Transverse colon (tissue), 4 donors: ENCODE data around the gene CPSF6. TPM values are rescaled to one million over a fixed set of nuclear protein-coding genes. Genes with fewer than 3 reads are reported as not detected.
"Not testable (repeated sequence)": the region's sequence is repeated elsewhere in the genome, so short reads cannot be mapped to it uniquely, and the experiment has no call there.

Experiments used
- DNase-seq: peaks from one replicate; pipeline ENCODE4 v3.0.0-alpha.2; 2019
- H3K27ac ChIP-seq, 4 donors: fragments of 200-600 bp; sonication (generic); 2 replicates each; pipeline ENCODE4 v1.5.1; 2016 to 2018; ENCODE audit warnings: inconsistent platforms in 4 of 4
- H3K27me3 ChIP-seq: fragments of 200-600 bp; sonication (generic); 2 replicates; pipeline ENCODE4 v1.5.1; 2017; ENCODE audit warnings: inconsistent platforms
- H3K36me3 ChIP-seq, 4 donors: fragments of 200-600 bp; sonication (generic); 2 replicates each; pipeline ENCODE4 v1.5.1; 2017 to 2019; ENCODE audit warnings: inconsistent platforms in 4 of 4
- H3K4me1 ChIP-seq, 4 donors: fragments of 200-600 bp; sonication (generic); 2 replicates each; pipeline ENCODE4 v1.5.1; 2017 to 2020; ENCODE audit warnings: inconsistent platforms in 4 of 4
- H3K4me3 ChIP-seq, 4 donors: fragments of 200-600 bp; sonication (generic); 1 replicate in 1 of 4; 2 replicates in 3 of 4; pipeline versions ENCODE4 v1.5.1 to v1.6.1; 2017 to 2019; ENCODE audit warnings: inconsistent platforms in 4 of 4
- H3K9me3 ChIP-seq, 2 donors: fragments of 200-600 bp; sonication (generic); 2 replicates each; pipeline ENCODE4 v1.5.1; 2017 to 2019; ENCODE audit warnings: inconsistent platforms in 2 of 2
- CTCF ChIP-seq, 5 experiments: fragments of 200-600 bp in 3 of 5; fragments of 450-650 bp in 2 of 5; sonication (generic) in 3 of 5; IDR thresholded peaks; 1 replicate in 2 of 5; 2 replicates in 3 of 5; pipeline ENCODE4 v1.5.1; 2016 to 2017; ENCODE audit warnings: antibody characterized with exemption in 5 of 5, inconsistent platforms in 3 of 5, mild to moderate bottlenecking in 2 of 5, moderate library complexity in 1 of 5
- EP300 ChIP-seq: sonication (generic); formaldehyde crosslinking; IDR thresholded peaks from one replicate; pipeline ENCODE4 v1.6.1; 2017; ENCODE audit warnings: antibody characterized with exemption, low read depth
- POLR2A ChIP-seq: fragments of 450-650 bp; IDR thresholded peaks from one replicate; pipeline ENCODE4 v1.6.1; 2016; ENCODE audit warnings: antibody characterized with exemption, mild to moderate bottlenecking, moderate library complexity
- POLR2AphosphoS5 ChIP-seq, 3 donors: sonication (generic); formaldehyde crosslinking; IDR thresholded peaks; one replicate each; pipeline ENCODE4 v1.6.1; 2016; ENCODE audit warnings: antibody characterized with exemption in 3 of 3
- whole genome bisulfite sequencing, 2 donors: methylation state at CpG; one replicate each; pipeline ENCODE4 v1.1.5; 2018; ENCODE audit warnings: low coverage in 1 of 2; 5-methylcytosine and 5-hydroxymethylcytosine counted together
- in situ Hi-C, 4 donors: fragments of 200-750 bp; cut with MboI; loops; one replicate each; pipeline versions ENCODE4 v1.15.0 to v1.15.1; 2017; ENCODE audit warnings: low sequenced_read_pairs in 3 of 4, low pct_ligation_motif_present in 1 of 4, low pct_unique_long_range_greater_than_20kb in 1 of 4
- intact Hi-C: fragments of 100-400 bp; cut with DNase I; formaldehyde crosslinking; loops from one replicate; pipeline ENCODE4 v1.15.1; 2023; ENCODE audit warnings: low total_unique reads
- total RNA-seq, 4 donors: library from RNA; depleted of rRNA; stranded (reverse); fragments of >200 nt; gene quantifications; one replicate each; pipeline ENCODE4 v1.1.0, GENCODE V29; 2016

Gene CPSF6
- total RNA-seq, 4 donors from 2014 or later: 26.1 to 46.0 (median 33.8) TPM

- Histone ChIP-seq H3K4me3 (no peak overlapping the region), H3K27ac (no peak overlapping the region), H3K27me3 (no peaks in the 10 kb centered on the region), H3K36me3 (peaks cover 0 to 61% (median 32%) of the 10 kb centered on the region in 4 donors), H3K4me1 (peaks cover 0 to 13% (median 4%) of the 10 kb centered on the region in 4 donors), H3K9me3 (no peaks in the 10 kb centered on the region)
- intact Hi-C loops: no loop called here
- TF ChIP-seq EP300: no peak
- no peak for TF ChIP-seq CTCF (IDR thresholded peaks at IDR 0.05)
- no peak for TF ChIP-seq POLR2A
- TF ChIP-seq POLR2AphosphoS5 (IDR thresholded peaks at IDR 0.05): no peak
- in situ Hi-C loops: loop anchor here in 1 of 4 donors (25.0 kb wide), 1 partner anchor 400 kb away; no protein-coding TSS in a partner anchor
- DNase-seq: no peak
- WGBS, 2 donors: 96 to 97% methylated on average over 20 of the region's 20 CpGs
Observed at GRCh38 chr12:69262264-69262974, 23.1 kb downstream of the CPSF6 start.

GRCh38 chr12:69265205-69265604 lies 25.8 kb downstream of the CPSF6 start:
- Histone ChIP-seq H3K9me3 (no peaks in the 10 kb centered on the region), H3K27ac (no peak overlapping the region), H3K4me3 (no peak overlapping the region), H3K4me1 (peaks cover 0 to 13% (median 4%) of the 10 kb centered on the region in 4 donors), H3K36me3 (peaks cover 0 to 41% (median 22%) of the 10 kb centered on the region in 4 donors), H3K27me3 (no peaks in the 10 kb centered on the region)
- intact Hi-C loops (no loop called here), in situ Hi-C loops (loop anchor here in 1 of 4 donors (25.0 kb wide), 1 partner anchor 403 kb away; no protein-coding TSS in a partner anchor)
- TF ChIP-seq CTCF (IDR thresholded peaks at IDR 0.05): no peak
- TF ChIP-seq POLR2A: no peak
- no peak for TF ChIP-seq POLR2AphosphoS5 (IDR thresholded peaks at IDR 0.05)
- no peak for TF ChIP-seq EP300
- 87 to 96% methylated on average over 3 of the region's 3 CpGs for WGBS, 2 donors
- DNase-seq: no peak

GRCh38 chr12:69265633-69266032 lies 26.3 kb downstream of the CPSF6 start:
- intact Hi-C loops, H3K27me3 ChIP-seq, H3K9me3 ChIP-seq, DNase-seq, H3K27ac ChIP-seq, H3K4me3 ChIP-seq: not testable (repeated sequence)
- WGBS, 2 donors: 75 to 86% methylated on average over 3 to 8 of the region's 8 CpGs
- Histone ChIP-seq H3K4me1 (peaks cover 0 to 13% (median 4%) of the 10 kb centered on the region in 4 donors), H3K36me3 (peaks cover 0 to 41% (median 20%) of the 10 kb centered on the region in 4 donors)
- in situ Hi-C loops: loop anchor here in 1 of 4 donors (25.0 kb wide), 1 partner anchor 403 kb away; no protein-coding TSS in a partner anchor

- in situ Hi-C loops (loop anchor here in 1 of 4 donors (25.0 kb wide), 1 partner anchor 404 kb away; no protein-coding TSS in a partner anchor), intact Hi-C loops (no loop called here)
- peaks cover 0 to 13% (median 4%) of the 10 kb centered on the region in 4 donors for H3K4me1 ChIP-seq
- no peaks in the 10 kb centered on the region for H3K9me3 ChIP-seq
- whole genome bisulfite sequencing, 2 donors: 50 to 58% methylated on average over 3 of the region's 3 CpGs
- H3K36me3 ChIP-seq: peaks cover 0 to 36% (median 19%) of the 10 kb centered on the region in 4 donors
- no peaks in the 10 kb centered on the region for H3K27me3 ChIP-seq
- no peak for TF ChIP-seq POLR2AphosphoS5 (IDR thresholded peaks at IDR 0.05)
- no peak for DNase-seq
- H3K4me3 ChIP-seq: no peak overlapping the region
- no peak overlapping the region for H3K27ac ChIP-seq
Observed at GRCh38 chr12:69266036-69266635, 26.8 kb downstream of the CPSF6 start.

- TF ChIP-seq POLR2AphosphoS5 (IDR thresholded peaks at IDR 0.05) (no peak), EP300 (no peak), CTCF (IDR thresholded peaks at IDR 0.05) (no peak), POLR2A (no peak)
- H3K9me3 ChIP-seq: no peaks in the 10 kb centered on the region
- H3K36me3 ChIP-seq: peaks cover 0 to 12% (median 5%) of the 10 kb centered on the region in 4 donors
- no peak overlapping the region for H3K4me3 ChIP-seq
- in situ Hi-C loops (loop anchor here in 1 of 4 donors (25.0 kb wide), 1 partner anchor 407 kb away; no protein-coding TSS in a partner anchor), intact Hi-C loops (no loop called here)
- WGBS, 2 donors: 72% methylated on average over 2 of the region's 2 CpGs
- H3K4me1 ChIP-seq: peaks cover 0 to 13% (median 4%) of the 10 kb centered on the region in 4 donors
- H3K27ac ChIP-seq: no peak overlapping the region
- DNase-seq: no peak
- no peaks in the 10 kb centered on the region for H3K27me3 ChIP-seq
Observed at GRCh38 chr12:69269736-69270135, 30.4 kb downstream of the CPSF6 start.
